SU-DHL-6 (cell line): ENCODE results near the gene TEX22.

Source experiments
- H2AFZ ChIP-seq: fragments of 200-600 bp; sonication (generic); 2 replicates; pipeline ENCODE4 v1.6.1; 2014; ENCODE audit warnings: low read depth, mild to moderate bottlenecking, moderate library complexity, mixed read lengths, antibody characterized with exemption, low read length; ENCODE audit not compliant: severe bottlenecking
- H3F3A ChIP-seq: fragments of 200-600 bp; shearing (Covaris generic); 2 replicates; pipeline ENCODE4 v1.6.0; 2016; ENCODE audit warnings: antibody characterized with exemption, mild to moderate bottlenecking; ENCODE audit not compliant: insufficient read depth
- H3K27ac ChIP-seq: fragments of 200-600 bp; sonication (generic); 2 replicates; pipeline ENCODE4 v1.5.1; 2016; ENCODE audit warnings: low read depth, mild to moderate bottlenecking, low read length, moderate library complexity, mixed read lengths
- H3K27me3 ChIP-seq: fragments of 200-600 bp; sonication (generic), shearing (Covaris generic); 2 replicates; pipeline ENCODE4 v1.6.0; 2014; ENCODE audit warnings: mild to moderate bottlenecking, low read length
- H3K36me3 ChIP-seq: fragments of 200-600 bp; sonication (generic); 2 replicates; pipeline ENCODE4 v1.6.1; 2014; ENCODE audit warnings: mild to moderate bottlenecking, low read length, mixed read lengths
- H3K4me2 ChIP-seq: fragments of 300-600, 200-600 bp; shearing (Covaris generic), sonication (generic); 2 replicates; pipeline ENCODE4 v1.6.0; 2014; ENCODE audit warnings: low read length, low read depth, mild to moderate bottlenecking; ENCODE audit not compliant: poor library complexity, severe bottlenecking
- H3K4me3 ChIP-seq: fragments of 200-600 bp; sonication (generic); 2 replicates; pipeline ENCODE4 v1.5.1; 2014; ENCODE audit warnings: antibody characterized with exemption, low read length, mild to moderate bottlenecking, mixed read lengths; ENCODE audit not compliant: insufficient read depth, poor library complexity, severe bottlenecking
- H3K79me2 ChIP-seq: fragments of 200-600 bp; sonication (generic); 2 replicates; pipeline ENCODE4 v1.6.1; 2014; ENCODE audit warnings: mild to moderate bottlenecking, low read length, moderate library complexity; ENCODE audit not compliant: insufficient read depth
- H3K9ac ChIP-seq: fragments of 200-600 bp; sonication (generic); 2 replicates; pipeline ENCODE4 v1.7.0; 2014; ENCODE audit warnings: mild to moderate bottlenecking, low read length
- H3K9me2 ChIP-seq: fragments of 200-600 bp; sonication (generic); replicated peaks from 2 replicates; pipeline ENCODE4 v1.6.1; 2014; ENCODE audit warnings: low read length; ENCODE audit not compliant: insufficient read depth
- H3K9me3 ChIP-seq: fragments of 200-600 bp; sonication (generic); 2 replicates; pipeline ENCODE4 v1.6.1; 2014; ENCODE audit warnings: low read length, mixed read lengths; ENCODE audit not compliant: insufficient read depth
- H4K20me1 ChIP-seq: fragments of 200-600 bp; sonication (generic); 2 replicates; pipeline ENCODE4 v1.6.1; 2014; ENCODE audit warnings: low read depth, mild to moderate bottlenecking, antibody characterized with exemption, low read length, moderate library complexity, mixed read lengths
- EZH2phosphoT487 ChIP-seq: fragments of 200-600 bp; sonication (generic), shearing (Covaris generic); conservative IDR thresholded peaks from 2 replicates; pipeline ENCODE4 v1.6.1; 2018; ENCODE audit warnings: mild to moderate bottlenecking, antibody characterized with exemption, low read length, moderate library complexity, mixed read lengths
- TF ChIP-seq, protein P1 (sequence below): fragments of 200-600 bp; sonication (generic); IDR thresholded peaks from one replicate; pipeline ENCODE4 v1.5.1; 2017; ENCODE audit warnings: antibody characterized with exemption, mild to moderate bottlenecking, low read length, moderate library complexity; ENCODE audit not compliant: insufficient read depth, poor library complexity, severe bottlenecking

Gene TEX22

DNA sequence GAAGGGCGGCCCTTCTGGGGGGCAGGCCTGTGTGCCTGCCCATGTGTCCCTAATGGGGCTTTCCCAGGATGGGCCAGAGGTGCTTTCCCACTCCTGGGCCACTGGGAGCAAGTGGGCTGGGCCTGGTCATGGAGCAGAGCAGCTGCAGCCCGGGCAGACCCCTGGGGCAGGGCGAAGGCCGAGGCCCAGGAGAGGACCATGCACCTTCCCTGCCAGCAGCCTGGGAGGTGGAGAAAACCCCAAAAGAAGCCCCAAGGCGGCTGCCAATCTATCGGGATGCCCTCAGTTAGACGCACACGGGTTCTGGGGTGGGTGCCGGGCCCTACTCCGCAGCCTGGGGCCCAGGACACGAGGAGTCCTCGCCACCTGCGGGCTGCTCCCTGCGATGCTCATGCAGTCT is 60.2 kb downstream of the TEX22 start:
- Histone ChIP-seq H2AFZ (no peak overlapping the region), H3F3A (no peaks in the 10 kb centered on the region), H3K9ac (no peak overlapping the region), H3K79me2 (no peaks in the 10 kb centered on the region), H3K27me3 (no peaks in the 10 kb centered on the region), H3K9me2 (no peaks in the 10 kb centered on the region), H3K9me3 (no peaks in the 10 kb centered on the region), H3K36me3 (no peaks in the 10 kb centered on the region), H3K4me3 (no peak overlapping the region), H4K20me1 (no peaks in the 10 kb centered on the region), H3K27ac (no peak overlapping the region), H3K4me2 (no peak overlapping the region)
- no peak for TF ChIP-seq EZH2phosphoT487
- TF ChIP-seq, protein P1, sequence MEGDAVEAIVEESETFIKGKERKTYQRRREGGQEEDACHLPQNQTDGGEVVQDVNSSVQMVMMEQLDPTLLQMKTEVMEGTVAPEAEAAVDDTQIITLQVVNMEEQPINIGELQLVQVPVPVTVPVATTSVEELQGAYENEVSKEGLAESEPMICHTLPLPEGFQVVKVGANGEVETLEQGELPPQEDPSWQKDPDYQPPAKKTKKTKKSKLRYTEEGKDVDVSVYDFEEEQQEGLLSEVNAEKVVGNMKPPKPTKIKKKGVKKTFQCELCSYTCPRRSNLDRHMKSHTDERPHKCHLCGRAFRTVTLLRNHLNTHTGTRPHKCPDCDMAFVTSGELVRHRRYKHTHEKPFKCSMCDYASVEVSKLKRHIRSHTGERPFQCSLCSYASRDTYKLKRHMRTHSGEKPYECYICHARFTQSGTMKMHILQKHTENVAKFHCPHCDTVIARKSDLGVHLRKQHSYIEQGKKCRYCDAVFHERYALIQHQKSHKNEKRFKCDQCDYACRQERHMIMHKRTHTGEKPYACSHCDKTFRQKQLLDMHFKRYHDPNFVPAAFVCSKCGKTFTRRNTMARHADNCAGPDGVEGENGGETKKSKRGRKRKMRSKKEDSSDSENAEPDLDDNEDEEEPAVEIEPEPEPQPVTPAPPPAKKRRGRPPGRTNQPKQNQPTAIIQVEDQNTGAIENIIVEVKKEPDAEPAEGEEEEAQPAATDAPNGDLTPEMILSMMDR = no peak

DNA sequence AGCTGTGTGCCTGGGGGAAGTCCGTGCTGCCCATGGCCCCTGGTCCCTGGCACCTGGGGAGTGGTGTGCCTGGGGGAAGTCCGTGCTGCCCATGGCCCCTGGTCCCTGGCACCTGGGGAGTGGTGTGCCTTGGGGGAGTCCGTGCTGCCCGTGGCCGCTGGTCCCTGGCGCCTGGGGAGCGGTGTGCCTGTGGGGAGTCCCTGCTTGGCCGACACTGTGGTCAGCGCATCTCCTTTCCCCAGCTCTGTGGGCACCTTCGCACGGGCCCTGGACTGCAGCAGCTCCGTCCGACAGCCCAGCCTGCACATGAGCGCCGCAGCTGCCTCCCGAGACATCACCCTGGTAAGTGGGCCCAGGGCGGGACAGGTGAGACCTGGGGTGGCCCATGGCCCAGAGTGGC is 61.8 kb downstream of the TEX22 start:
- no peak for TF ChIP-seq EZH2phosphoT487
- TF ChIP-seq, protein P1 = no peak
- H3K9ac ChIP-seq = no peak overlapping the region
- no peaks in the 10 kb centered on the region for H4K20me1 ChIP-seq
- no peaks in the 10 kb centered on the region for H3K36me3 ChIP-seq
- no peaks in the 10 kb centered on the region for H3F3A ChIP-seq
- no peak overlapping the region for H3K27ac ChIP-seq
- H2AFZ ChIP-seq = no peak overlapping the region
- no peaks in the 10 kb centered on the region for H3K79me2 ChIP-seq
- H3K4me3 ChIP-seq = no peak overlapping the region
- H3K9me3 ChIP-seq = no peaks in the 10 kb centered on the region
- H3K4me2 ChIP-seq = no peak overlapping the region
- no peaks in the 10 kb centered on the region for H3K9me2 ChIP-seq
- no peaks in the 10 kb centered on the region for H3K27me3 ChIP-seq

DNA sequence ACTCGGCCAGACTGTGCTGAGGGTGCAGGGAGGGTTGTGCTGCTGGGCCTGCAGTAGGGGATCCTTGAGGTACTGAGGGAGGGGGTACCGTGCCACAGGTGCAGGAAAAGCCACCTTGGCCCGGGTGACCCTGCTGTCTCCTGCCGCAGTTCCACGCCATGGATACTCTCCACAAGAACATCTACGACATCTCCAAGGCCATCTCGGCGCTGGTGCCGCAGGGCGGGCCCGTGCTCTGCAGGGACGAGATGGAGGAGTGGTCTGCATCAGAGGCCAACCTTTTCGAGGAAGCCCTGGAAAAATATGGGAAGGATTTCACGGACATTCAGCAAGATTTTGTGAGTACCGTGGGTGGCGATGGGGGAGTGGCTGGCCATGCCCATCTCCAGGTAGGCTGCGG is 62.3 kb downstream of the TEX22 start:
- TF ChIP-seq EZH2phosphoT487 = no peak
- TF ChIP-seq, protein P1 = no peak
- H3K9me2 ChIP-seq = no peaks in the 10 kb centered on the region
- no peaks in the 10 kb centered on the region for H3K79me2 ChIP-seq
- H2AFZ ChIP-seq = no peak overlapping the region
- no peak overlapping the region for H3K27ac ChIP-seq
- H3K4me2 ChIP-seq = no peak overlapping the region
- H3K4me3 ChIP-seq = no peak overlapping the region
- no peaks in the 10 kb centered on the region for H3K9me3 ChIP-seq
- no peaks in the 10 kb centered on the region for H4K20me1 ChIP-seq
- no peaks in the 10 kb centered on the region for H3F3A ChIP-seq
- H3K36me3 ChIP-seq = no peaks in the 10 kb centered on the region
- no peak overlapping the region for H3K9ac ChIP-seq
- no peaks in the 10 kb centered on the region for H3K27me3 ChIP-seq

DNA sequence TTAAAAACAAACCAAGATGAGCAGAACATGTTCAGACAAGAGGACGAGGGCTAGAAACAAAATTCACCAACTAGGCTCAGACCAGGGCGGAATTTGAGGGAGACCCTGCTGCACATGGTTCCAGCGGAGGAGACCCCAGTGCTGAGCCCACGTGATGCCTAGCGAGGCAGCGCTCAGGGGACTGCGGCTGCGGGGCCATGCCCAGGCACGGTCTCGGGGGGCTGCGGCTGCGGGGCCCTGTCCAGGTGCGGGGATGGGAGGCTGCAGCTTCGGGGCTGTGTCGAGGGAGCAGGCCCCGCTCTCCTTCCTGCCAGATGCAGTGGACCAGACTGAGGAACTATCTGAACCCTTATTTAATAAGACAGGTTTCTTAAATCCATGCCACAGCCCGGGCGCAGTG is 63.6 kb downstream of the TEX22 start:
- no peaks in the 10 kb centered on the region for H4K20me1 ChIP-seq
- H3K27me3 ChIP-seq = no peaks in the 10 kb centered on the region
- no peak overlapping the region for H3K27ac ChIP-seq
- no peaks in the 10 kb centered on the region for H3K36me3 ChIP-seq
- no peak overlapping the region for H3K4me2 ChIP-seq
- H3F3A ChIP-seq = no peaks in the 10 kb centered on the region
- H3K9me3 ChIP-seq = no peaks in the 10 kb centered on the region
- H2AFZ ChIP-seq = no peak overlapping the region
- no peak overlapping the region for H3K9ac ChIP-seq
- no peaks in the 10 kb centered on the region for H3K9me2 ChIP-seq
- H3K4me3 ChIP-seq = no peak overlapping the region
- H3K79me2 ChIP-seq = no peaks in the 10 kb centered on the region
- TF ChIP-seq, protein P1 = no peak
- TF ChIP-seq EZH2phosphoT487 = no peak
